ENCODE measurements around the gene FHIP1A. TPM values are rescaled to one million over a fixed set of nuclear protein-coding genes. Genes with fewer than 3 reads are reported as not detected.

Gene FHIP1A
- total RNA-seq, 1 donor: under 0.01 TPM

GRCh38 chr4:151446208-151446607, 37.2 kb downstream of the FHIP1A start:
- no peak for DNase-seq (ENCODE audit: low read depth in 2 of 3, low spot score in 2 of 3)

DNA sequence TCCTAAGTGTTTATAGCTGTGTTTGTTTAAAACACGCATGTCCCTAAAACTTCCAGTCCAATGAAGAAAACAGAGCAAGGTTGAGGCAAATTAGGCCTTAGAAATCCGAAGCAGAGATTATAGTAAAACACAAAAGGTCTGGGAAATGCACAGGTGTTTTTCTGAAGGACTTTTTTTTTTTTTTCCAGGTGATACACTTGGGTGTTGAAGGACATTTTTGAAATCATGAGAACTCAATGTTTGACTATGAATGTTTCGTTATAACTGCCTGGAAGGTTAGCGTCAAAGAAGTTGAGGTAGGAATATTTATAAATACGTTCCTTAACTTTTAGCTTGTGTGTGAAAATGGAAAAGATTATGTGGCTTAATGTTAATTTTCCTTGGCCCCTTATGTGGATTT, 45.5 kb downstream of the FHIP1A start:
- DNase-seq (ENCODE audit: low read depth in 2 of 3, low spot score in 2 of 3): no peak

- DNase-seq (ENCODE audit: low read depth in 2 of 3, low spot score in 2 of 3): no peak
Observed at GRCh38 chr4:151455212-151455611, 46.2 kb downstream of the FHIP1A start.

GRCh38 chr4:151458148-151458547, 49.2 kb downstream of the FHIP1A start:
- DNase-seq (ENCODE audit: low read depth in 2 of 3, low spot score in 2 of 3): no peak

Other genes with a start within 250 kb of the FHIP1A start
- gene PRSS48, start 132.0 kb upstream of the FHIP1A start, total RNA-seq: not detected
- not detected for gene SH3D19, start 83.6 kb upstream of the FHIP1A start, total RNA-seq